K562 (cell line): ENCODE results near the gene FGFBP3. TPM values are rescaled to one million over a fixed set of nuclear protein-coding genes. Genes with fewer than 3 reads are reported as not detected.

ENCODE experiments used
- ATAC-seq: fragments of 200-7000 bp; cut with Tn5 transposase; 3 replicates; pipeline ENCODE4 v1.9.1; 2020; ENCODE audit warnings: moderate library complexity
- BruUV-seq: library from RNA; stranded (reverse); fragments of 400-500 nt; replicated peaks from 2 replicates; lab custom pipeline; 2021; lab: Mats Ljungman, UMichigan
- CTCF ChIA-PET: fragments of 300-600 bp; formaldehyde crosslinking; extraction: SDS; loops from one replicate; lab custom pipeline; 2021; ENCODE audit warnings: low intra/inter-chr PET ratio; lab: Yijun Ruan, JAX
- POLR2A ChIA-PET: fragments of 300-600, 350-650 bp; sonication (Branson Sonifier 250); formaldehyde crosslinking; extraction: SDS; loops from one replicate; lab custom pipeline; 2021; ENCODE audit warnings: antibody characterized with exemption, inconsistent platforms; lab: Yijun Ruan, JAX
- DNase-seq, 4 experiments: peaks; one replicate each; pipeline versions ENCODE4 v3.0.0 to v3.0.0-alpha.2; 2011 to 2018; ENCODE audit warnings: low spot score in 3 of 4, mixed read lengths in 3 of 4; ENCODE audit errors: extremely low read depth in 1 of 4
- FAIRE-seq: peaks from 2 replicates; lab custom pipeline; 2011; peaks lifted over from hg19 to GRCh38; lab: Jason Lieb, UNC
- H2AFZ ChIP-seq: 2 replicates; pipeline ENCODE4 v1.6.0; 2011; ENCODE audit warnings: low read depth, low read length, control low read depth, inconsistent platforms
- H3K27ac ChIP-seq: fragments of 200-600 bp; 3 replicates; pipeline ENCODE4 v1.8.0; 2011; ENCODE audit warnings: low read depth, mild to moderate bottlenecking, control low read depth, inconsistent platforms, low read length, moderate library complexity, mixed read lengths; ENCODE audit errors: extremely low read depth
- H3K27me3 ChIP-seq, 2 experiments: fragments of 300-600 bp in 1 of 2; 2 replicates in 1 of 2; 3 replicates in 1 of 2; pipeline versions ENCODE4 v1.6.0 to v1.8.0; 2011; ENCODE audit warnings: inconsistent platforms in 2 of 2, low read length in 2 of 2, mild to moderate bottlenecking in 1 of 2, mixed read lengths in 1 of 2, moderate library complexity in 1 of 2; ENCODE audit not compliant: control insufficient read depth in 2 of 2, insufficient read depth in 2 of 2
- H3K36me3 ChIP-seq: fragments of 300-600 bp; 3 replicates; pipeline ENCODE4 v1.8.0; 2011; ENCODE audit warnings: mild to moderate bottlenecking, low read length, inconsistent platforms; ENCODE audit not compliant: control insufficient read depth, insufficient read depth
- H3K4me1 ChIP-seq, 2 experiments: fragments of 200-600 bp in 1 of 2; replicated peaks in 1 of 2; 2 replicates in 1 of 2; 3 replicates in 1 of 2; pipeline versions ENCODE4 v1.5.1 to v1.8.0; 2011; ENCODE audit warnings: inconsistent platforms in 2 of 2, low read length in 2 of 2, mild to moderate bottlenecking in 1 of 2, mixed read lengths in 1 of 2, moderate library complexity in 1 of 2; ENCODE audit not compliant: control insufficient read depth in 2 of 2, insufficient read depth in 2 of 2
- H3K4me2 ChIP-seq: 2 replicates; pipeline ENCODE4 v1.6.1; 2011; ENCODE audit warnings: low read length, control low read depth, inconsistent platforms, mixed read lengths; ENCODE audit not compliant: insufficient read depth
- H3K4me3 ChIP-seq: fragments of 200-600 bp; sonication (generic), shearing (Covaris generic); 2 replicates; pipeline ENCODE4 v1.5.1; 2016; ENCODE audit warnings: control low read depth, inconsistent platforms
- H3K79me2 ChIP-seq: fragments of 200-600 bp; 3 replicates; pipeline ENCODE4 v1.8.0; 2011; ENCODE audit warnings: low read length, inconsistent platforms; ENCODE audit not compliant: control insufficient read depth, insufficient read depth
- H3K9ac ChIP-seq, 2 experiments: 2 replicates each; pipeline versions ENCODE4 v1.6.0 to v1.6.1; 2011; ENCODE audit warnings: low read depth in 2 of 2, low read length in 2 of 2, control low read depth in 1 of 2, inconsistent platforms in 1 of 2, mild to moderate bottlenecking in 1 of 2, mixed read lengths in 1 of 2; ENCODE audit not compliant: insufficient read depth in 1 of 2
- H3K9me1 ChIP-seq: one replicate; pipeline ENCODE4 v1.6.0; 2011; ENCODE audit warnings: inconsistent platforms, mild to moderate bottlenecking, low read length, moderate library complexity; ENCODE audit not compliant: control insufficient read depth, insufficient read depth
- H3K9me3 ChIP-seq: replicated peaks from 2 replicates; pipeline ENCODE4 v1.5.1; 2011; ENCODE audit warnings: low read depth, low read length, inconsistent platforms; ENCODE audit not compliant: control insufficient read depth, insufficient read depth
- H4K20me1 ChIP-seq: replicated peaks from 2 replicates; pipeline ENCODE4 v1.6.1; 2011; ENCODE audit warnings: low read length, inconsistent platforms, mixed read lengths; ENCODE audit not compliant: control insufficient read depth, insufficient read depth
- DIDO1 ChIP-seq: fragments of 450-650 bp; IDR thresholded peaks from 2 replicates; pipeline ENCODE4 v1.6.1; 2016; ENCODE audit warnings: low read depth, missing biosample characterization, missing genetic modification characterization
- KLF6 ChIP-seq: fragments of 250-450 bp; sonication (Bioruptor Pico); IDR thresholded peaks from 2 replicates; pipeline ENCODE4 v1.4.0; 2020; ENCODE audit warnings: mild to moderate bottlenecking, moderate library complexity, borderline replicate concordance
- NFIC ChIP-seq: fragments of 450-650 bp; IDR thresholded peaks from 2 replicates; pipeline ENCODE4 v1.6.1; 2017; ENCODE audit warnings: mild to moderate bottlenecking, inconsistent platforms
- POU5F1 ChIP-seq: fragments of 150-350 bp; IDR thresholded peaks from 2 replicates; pipeline ENCODE4 v1.6.1; 2014; ENCODE audit warnings: borderline replicate concordance, low read length, low read depth, mild to moderate bottlenecking; ENCODE audit not compliant: partially characterized antibody
- VEZF1 ChIP-seq: fragments of 200-800 bp; sonication (Bioruptor generic); IDR thresholded peaks from 2 replicates; pipeline ENCODE4 v1.6.1; 2017; ENCODE audit warnings: missing genetic modification characterization, missing compliant biosample characterization
- XRCC3 ChIP-seq: fragments of 450-650 bp; IDR thresholded peaks from 2 replicates; pipeline ENCODE4 v1.6.1; 2017; ENCODE audit warnings: mild to moderate bottlenecking, moderate library complexity
- ZBTB40 ChIP-seq, 2 experiments: fragments of 450-650 bp in 1 of 2; sonication (generic) in 1 of 2; formaldehyde crosslinking in 1 of 2; IDR thresholded peaks; 2 replicates each; pipeline versions ENCODE4 v1.7.1 to v1.9.0; 2016 to 2022; ENCODE audit warnings: inconsistent platforms in 1 of 2, mild to moderate bottlenecking in 1 of 2, missing genetic modification reagents in 1 of 2
- ZNF143 ChIP-seq: sonication (generic); formaldehyde crosslinking; IDR thresholded peaks from 2 replicates; pipeline ENCODE4 v1.9.0; 2022; ENCODE audit warnings: mild to moderate bottlenecking, missing genetic modification reagents
- ZSCAN29 ChIP-seq: fragments of 450-650 bp; IDR thresholded peaks from 2 replicates; pipeline ENCODE4 v1.6.1; 2017
- WGBS: fragments of 100-300 bp; shearing (Covaris generic); methylation state at CpG from one replicate; pipeline ENCODE4 v1.1.6; 2016; ENCODE audit warnings: low coverage, mixed read lengths; ENCODE audit not compliant: insufficient coverage; ENCODE audit errors: missing lambda C conversion rate; 5-methylcytosine and 5-hydroxymethylcytosine counted together
- in situ Hi-C: fragments of 300-500 bp; cut with MboI; formaldehyde crosslinking; loops from 4 replicates; pipeline ENCODE4 v1.15.0; 2018; ENCODE audit warnings: inconsistent platforms, mixed read lengths
- intact Hi-C: fragments of 100-400 bp; cut with micrococcal nuclease; formaldehyde crosslinking; loops from 2 replicates; pipeline ENCODE4 v1.14.2; 2022
- polyA plus RNA-seq, 8 experiments: library from polyadenylated mRNA; depleted of rRNA in 4 of 8; stranded (reverse) in 5 of 8; unstranded in 3 of 8; fragments of >200 nt; fragmentation: Nextera tagmentation in 2 of 8; fragmentation: Illumina TruSeq in 1 of 8; extraction: Ambion mirVana in 2 of 8; extraction: Trizol in 1 of 8; gene quantifications; 2 replicates each; pipeline versions ENCODE4 v1.2.1 to v1.2.3, GENCODE V29; 2011 to 2014; ENCODE audit warnings: inconsistent platforms in 1 of 8, missing spikeins in 1 of 8
- total RNA-seq, 7 experiments: library from RNA; depleted of rRNA in 6 of 7; stranded (reverse); fragments of >200 nt in 6 of 7; fragmentation: Illumina TruSeq in 2 of 7; extraction: Trizol in 2 of 7; gene quantifications; 2 replicates each; pipeline versions ENCODE4 v1.2.1 to v1.2.3, GENCODE V29; 2011 to 2021; ENCODE audit warnings: low replicate concordance in 1 of 7

The FGFBP3 gene
- total and polyA plus RNA-seq, 9 of the 15 experiments (the other 6 are each of a cell fraction or from before 2014, with no cell fraction given), result 0.58 to 3.0 (median 1.5) TPM

DNA sequence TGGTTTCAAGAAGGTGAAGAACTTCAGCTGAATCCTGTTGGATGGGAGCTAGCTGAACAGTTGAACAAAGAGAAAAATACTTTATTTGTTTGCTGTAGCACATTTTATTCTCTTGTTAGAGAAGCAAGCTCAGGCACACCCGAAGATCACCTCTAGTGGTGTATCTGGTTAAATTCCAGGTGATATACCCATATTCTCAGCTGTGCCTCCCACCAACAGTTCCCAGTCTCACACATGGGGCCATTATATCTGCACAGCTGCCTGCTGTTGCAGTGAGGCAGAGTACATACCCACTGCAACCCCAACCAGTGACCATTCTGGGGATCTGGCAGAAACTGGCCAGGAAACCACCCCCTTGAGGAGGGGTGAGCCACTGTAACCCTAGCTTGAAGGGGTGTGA, 23.5 kb upstream of the FGFBP3 start:
- POLR2A ChIA-PET, result interaction anchor here (0.9 to 1.4 kb wide), 2 partner anchors 9 to 25 kb away, joined by 3 to 8 read pairs; partner anchors contain the start of gene BTAF1
- H3K79me2 ChIP-seq, result peaks cover 94% of the 10 kb centered on the region
- CTCF ChIA-PET, result no interaction called here
- no peak overlapping the region for H2AFZ ChIP-seq
- no peaks in the 10 kb centered on the region for H3K9me3 ChIP-seq
- peaks cover 70% of the 10 kb centered on the region; the same call in 2 of the 3 replicates for H3K36me3 ChIP-seq
- in situ Hi-C loops, result no loop called here
- BruUV-seq, result no TSS peak
- DNase-seq (no peak), FAIRE-seq (no peak), ATAC-seq (peak; percentile 51)
- no peak overlapping the region for H3K4me2 ChIP-seq
- H3K9ac ChIP-seq, result no peak overlapping the region
- H4K20me1 ChIP-seq, result peaks cover 22% of the 10 kb centered on the region; the same call in 1 of the 2 replicates
- H3K4me3 ChIP-seq, result no peak overlapping the region
- no peaks in the 10 kb centered on the region for H3K27me3 ChIP-seq
- peaks cover 4% of the 10 kb centered on the region for H3K9me1 ChIP-seq
- 89% methylated on average over 1 of the region's 1 CpG for WGBS
- H3K27ac ChIP-seq, result no peak overlapping the region
- no peaks in the 10 kb centered on the region; a peak in 1 of 5 replicates for H3K4me1 ChIP-seq
- TF ChIP-seq KLF6 (CRISPR knock-in tag) (no peak), ZNF143 (no peak), NFIC (no peak), POU5F1 (no peak), XRCC3 (no peak), ZBTB40 (IDR thresholded peaks at IDR 0.05) (no peak), ZBTB40 (CRISPR knock-in tag; IDR thresholded peaks at IDR 0.05) (no peak), DIDO1 (tag) (no peak), VEZF1 (CRISPR knock-in tag) (no peak), ZSCAN29 (no peak)
- intact Hi-C loops, result no loop called here
